Parathyroid adenoma (tissue), 2 donors: Measurements from ENCODE around the gene EXOC3L2.
"Not testable (repeated sequence)": the region's sequence is repeated elsewhere in the genome, so short reads cannot be mapped to it uniquely, and the experiment has no call there.

Source experiments
- H2AFZ ChIP-seq: fragments of 300-600 bp; sonication (generic); one replicate; pipeline ENCODE4 v1.7.0; 2017; ENCODE audit warnings: antibody characterized with exemption, mild to moderate bottlenecking
- H3K27ac ChIP-seq: fragments of 300-600 bp; sonication (generic); one replicate; pipeline ENCODE4 v1.7.0; 2017
- H3K27me3 ChIP-seq: fragments of 300-600 bp; sonication (generic); one replicate; pipeline ENCODE4 v1.7.0; 2017; ENCODE audit warnings: low read length; ENCODE audit not compliant: control insufficient read depth, insufficient read depth
- H3K36me3 ChIP-seq: fragments of 300-600 bp; sonication (generic); one replicate; pipeline ENCODE4 v1.7.0; 2017; ENCODE audit warnings: low read length; ENCODE audit not compliant: control insufficient read depth, insufficient read depth
- H3K4me1 ChIP-seq: fragments of 300-600 bp; sonication (generic); one replicate; pipeline ENCODE4 v1.7.0; 2017; ENCODE audit warnings: control low read depth
- H3K4me2 ChIP-seq: fragments of 300-600 bp; sonication (generic); one replicate; pipeline ENCODE4 v1.7.0; 2017; ENCODE audit warnings: low read length
- H3K4me3 ChIP-seq: fragments of 300-600 bp; sonication (generic); one replicate; pipeline ENCODE4 v1.7.0; 2017; ENCODE audit warnings: low read depth, low read length
- H3K79me2 ChIP-seq: fragments of 300-600 bp; sonication (generic); one replicate; pipeline ENCODE4 v1.7.0; 2017; ENCODE audit warnings: control low read depth
- H3K9ac ChIP-seq: fragments of 300-600 bp; sonication (generic); one replicate; pipeline ENCODE4 v1.7.0; 2017; ENCODE audit warnings: mild to moderate bottlenecking
- H3K9me3 ChIP-seq: fragments of 300-600 bp; sonication (generic); one replicate; pipeline ENCODE4 v1.7.0; 2017; ENCODE audit warnings: low read length; ENCODE audit not compliant: control insufficient read depth
- TF ChIP-seq, protein P1 (sequence below): fragments of 300-600 bp; sonication (generic); IDR thresholded peaks from one replicate; pipeline ENCODE4 v1.7.0; 2017; ENCODE audit warnings: antibody characterized with exemption, mild to moderate bottlenecking
- donor health status: primary hyperparathyroidism.

Gene EXOC3L2

GRCh38 chr19:45271098-45271734 lies 26.0 kb upstream of the EXOC3L2 start:
- TF ChIP-seq, protein P1, sequence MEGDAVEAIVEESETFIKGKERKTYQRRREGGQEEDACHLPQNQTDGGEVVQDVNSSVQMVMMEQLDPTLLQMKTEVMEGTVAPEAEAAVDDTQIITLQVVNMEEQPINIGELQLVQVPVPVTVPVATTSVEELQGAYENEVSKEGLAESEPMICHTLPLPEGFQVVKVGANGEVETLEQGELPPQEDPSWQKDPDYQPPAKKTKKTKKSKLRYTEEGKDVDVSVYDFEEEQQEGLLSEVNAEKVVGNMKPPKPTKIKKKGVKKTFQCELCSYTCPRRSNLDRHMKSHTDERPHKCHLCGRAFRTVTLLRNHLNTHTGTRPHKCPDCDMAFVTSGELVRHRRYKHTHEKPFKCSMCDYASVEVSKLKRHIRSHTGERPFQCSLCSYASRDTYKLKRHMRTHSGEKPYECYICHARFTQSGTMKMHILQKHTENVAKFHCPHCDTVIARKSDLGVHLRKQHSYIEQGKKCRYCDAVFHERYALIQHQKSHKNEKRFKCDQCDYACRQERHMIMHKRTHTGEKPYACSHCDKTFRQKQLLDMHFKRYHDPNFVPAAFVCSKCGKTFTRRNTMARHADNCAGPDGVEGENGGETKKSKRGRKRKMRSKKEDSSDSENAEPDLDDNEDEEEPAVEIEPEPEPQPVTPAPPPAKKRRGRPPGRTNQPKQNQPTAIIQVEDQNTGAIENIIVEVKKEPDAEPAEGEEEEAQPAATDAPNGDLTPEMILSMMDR: no peak
- H3K9me3 ChIP-seq: no peaks in the 10 kb centered on the region
- no peaks in the 10 kb centered on the region for H3K4me1 ChIP-seq
- H3K4me2 ChIP-seq: no peak overlapping the region
- no peaks in the 10 kb centered on the region for H3K79me2 ChIP-seq
- no peak overlapping the region for H2AFZ ChIP-seq
- no peaks in the 10 kb centered on the region for H3K36me3 ChIP-seq
- H3K27ac ChIP-seq: no peak overlapping the region
- H3K4me3 ChIP-seq: no peak overlapping the region
- no peak overlapping the region for H3K9ac ChIP-seq
- H3K27me3 ChIP-seq: no peaks in the 10 kb centered on the region

DNA sequence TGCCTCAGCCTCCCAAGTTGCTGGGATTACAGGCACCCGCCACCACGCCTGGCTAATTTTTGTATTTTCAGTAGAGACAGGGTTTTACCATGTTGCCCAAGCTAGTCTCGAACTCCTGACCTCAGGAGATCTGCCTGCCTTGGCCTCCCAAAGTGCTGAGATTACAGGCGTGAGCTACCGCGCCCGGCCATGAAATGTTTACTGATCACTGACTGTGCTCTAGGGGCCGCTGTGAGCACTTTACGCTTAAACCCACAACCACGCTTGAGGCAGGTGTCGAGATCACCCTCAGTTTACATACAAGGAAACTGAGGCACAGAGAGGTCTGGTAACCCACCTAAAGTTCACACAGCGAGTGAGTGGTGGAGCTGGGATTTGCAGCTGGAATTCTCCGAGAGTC lies 24.7 kb upstream of the EXOC3L2 start:
- H3K27me3 ChIP-seq, H3K4me3 ChIP-seq, H3K9ac ChIP-seq, H3K79me2 ChIP-seq, H3K36me3 ChIP-seq, H2AFZ ChIP-seq, H3K27ac ChIP-seq, H3K4me2 ChIP-seq, H3K4me1 ChIP-seq, H3K9me3 ChIP-seq: not testable (repeated sequence)

- Histone ChIP-seq H3K27me3 (no peaks in the 10 kb centered on the region), H3K27ac (no peak overlapping the region), H3K9ac (no peak overlapping the region), H3K79me2 (no peaks in the 10 kb centered on the region), H3K9me3 (no peaks in the 10 kb centered on the region), H3K36me3 (no peaks in the 10 kb centered on the region), H3K4me1 (no peaks in the 10 kb centered on the region), H3K4me2 (no peak overlapping the region), H2AFZ (no peak overlapping the region), H3K4me3 (no peak overlapping the region)
- TF ChIP-seq, protein P1: no peak
These were observed 22.1 kb upstream of the EXOC3L2 start for GRCh38 chr19:45267296-45267695.

GRCh38 chr19:45265375-45265774 lies 20.2 kb upstream of the EXOC3L2 start:
- Histone ChIP-seq H2AFZ (no peak overlapping the region), H3K9me3 (no peaks in the 10 kb centered on the region), H3K79me2 (no peaks in the 10 kb centered on the region), H3K36me3 (no peaks in the 10 kb centered on the region), H3K9ac (no peak overlapping the region), H3K4me3 (no peak overlapping the region), H3K4me1 (no peaks in the 10 kb centered on the region), H3K27ac (no peak overlapping the region), H3K4me2 (no peak overlapping the region), H3K27me3 (no peaks in the 10 kb centered on the region)
- TF ChIP-seq, protein P1: no peak

DNA sequence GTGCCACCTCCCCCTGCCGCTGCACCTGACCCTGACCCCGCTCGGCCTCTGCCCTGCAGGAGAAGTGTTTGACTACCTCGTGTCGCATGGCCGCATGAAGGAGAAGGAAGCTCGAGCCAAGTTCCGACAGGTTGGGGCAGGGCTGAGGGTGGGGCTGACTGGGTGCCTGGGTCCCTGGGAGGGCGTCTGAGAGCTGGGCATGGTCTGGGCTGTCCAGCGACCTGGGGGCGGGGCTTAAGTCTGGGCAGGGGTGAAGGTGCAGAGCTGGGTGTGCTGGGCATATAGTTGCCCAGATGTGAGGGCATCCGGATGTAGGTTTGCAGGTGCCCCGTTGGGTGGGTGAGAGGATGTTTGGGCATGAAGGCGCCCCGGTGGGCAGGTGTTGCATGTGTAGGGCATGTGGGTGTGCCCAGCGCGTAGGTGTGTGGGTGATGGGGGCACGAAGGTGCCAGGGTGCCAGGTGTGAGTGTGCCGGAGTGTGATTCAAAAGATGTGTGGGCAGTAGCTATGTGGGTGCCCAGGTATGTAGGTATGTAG lies 19.6 kb upstream of the EXOC3L2 start:
- H3K27me3 ChIP-seq: no peaks in the 10 kb centered on the region
- no peak overlapping the region for H3K27ac ChIP-seq
- no peaks in the 10 kb centered on the region for H3K4me1 ChIP-seq
- H3K9ac ChIP-seq: no peak overlapping the region
- H3K9me3 ChIP-seq: no peaks in the 10 kb centered on the region
- no peak overlapping the region for H2AFZ ChIP-seq
- TF ChIP-seq, protein P1: no peak
- H3K36me3 ChIP-seq: no peaks in the 10 kb centered on the region
- H3K4me2 ChIP-seq: no peak overlapping the region
- no peaks in the 10 kb centered on the region for H3K79me2 ChIP-seq
- no peak overlapping the region for H3K4me3 ChIP-seq
